Adrenal gland (tissue), 12 donors: ENCODE data around the gene CHCHD4. TPM values are rescaled to one million over a fixed set of nuclear protein-coding genes. Genes with fewer than 3 reads are reported as not detected.

Experiments used
- DNase-seq, 7 donors: peaks; one replicate each; pipeline ENCODE4 v3.0.0-alpha.2; 2019 to 2020
- H3K27ac ChIP-seq, 5 donors: fragments of 200-600 bp; sonication (generic) in 4 of 5; 1 replicate in 3 of 5; 2 replicates in 2 of 5; pipeline versions ENCODE4 v1.5.1 to v1.8.0; 2016 to 2020; ENCODE audit warnings: mild to moderate bottlenecking in 1 of 5
- H3K27me3 ChIP-seq: fragments of 200-600 bp; 2 replicates; pipeline ENCODE4 v1.8.0; 2021
- H3K36me3 ChIP-seq, 2 donors: fragments of 200-600 bp; replicated peaks in 1 of 2; 1 replicate in 1 of 2; 2 replicates in 1 of 2; pipeline versions ENCODE4 v1.5.1 to v1.8.0; 2018 to 2022
- H3K4me1 ChIP-seq, 2 donors: fragments of 200-600 bp; replicated peaks in 1 of 2; 1 replicate in 1 of 2; 2 replicates in 1 of 2; pipeline versions ENCODE4 v1.5.1 to v1.8.0; 2018 to 2021
- H3K4me3 ChIP-seq, 4 donors: fragments of 200-600 bp; sonication (generic) in 3 of 4; one replicate each; pipeline ENCODE4 v1.5.1; 2016 to 2018
- H3K9me3 ChIP-seq, 3 donors: fragments of 200-600 bp; sonication (generic) in 1 of 3; replicated peaks in 1 of 3; 1 replicate in 2 of 3; 2 replicates in 1 of 3; pipeline versions ENCODE4 v1.5.1 to v1.8.0; 2016 to 2021
- POLR2A ChIP-seq, 2 donors: fragments of 450-650 bp; IDR thresholded peaks; one replicate each; pipeline ENCODE4 v1.6.1; 2017; ENCODE audit warnings: antibody characterized with exemption in 2 of 2, mild to moderate bottlenecking in 2 of 2, moderate library complexity in 1 of 2
- WGBS, 4 donors: extraction: QIAGEN DNeasy Blood & Tissue Kit in 2 of 4; methylation state at CpG; one replicate each; pipeline versions ENCODE4 v1.1.5 to v1.1.7; 2013 to 2017; 5-methylcytosine and 5-hydroxymethylcytosine counted together
- intact Hi-C, 2 donors: fragments of 100-400 bp; cut with DNase I; formaldehyde crosslinking; loops; one replicate each; pipeline versions ENCODE4 v1.14.1 to v1.15.0; 2022 to 2023
- polyA plus RNA-seq, 3 donors: library from polyadenylated mRNA; stranded (reverse); fragments of 200-250 nt in 2 of 3; fragments of 350-450 nt in 1 of 3; fragmentation: Illumina TruSeq in 1 of 3; extraction: RNeasy Lipid Tissue Mini Kit (QIAGEN cat#74804) in 1 of 3; gene quantifications; one replicate each; pipeline ENCODE4 v1.2.3, GENCODE V29; 2013 to 2014
- total RNA-seq, 9 donors: library from RNA; depleted of rRNA in 4 of 9; stranded (reverse); fragments of >200 nt in 4 of 9; fragments of 120-200 nt in 1 of 9; fragmentation: NEBNext Ultra II Directional in 1 of 9; extraction: Animal tissue kit (Norgen Biotek cat#: 25700) in 1 of 9; gene quantifications; one replicate each; pipeline versions ENCODE4 v1.1.0 to v1.2.4, GENCODE V29; 2013 to 2023
- TF ChIP-seq, protein P1 (sequence below), 6 experiments: fragments of 450-650 bp in 4 of 6; fragments of 200-600 bp in 2 of 6; sonication (generic) in 1 of 6; IDR thresholded peaks; 1 replicate in 5 of 6; 2 replicates in 1 of 6; pipeline versions ENCODE4 v1.5.1 to v1.8.0; 2016 to 2021; ENCODE audit warnings: antibody characterized with exemption in 6 of 6, mild to moderate bottlenecking in 2 of 6, moderate library complexity in 1 of 6
- donor health status: healthy with polysubstance abuse.
- donor health status: Bipolar disorder and iron deficiency.
- donor health status: DM: yes; HTN: yes; CAD: no.
- donor health status: DM: no; HTN: no; CAD: no.
- donor health status: DM: no; HTN: no; CAD: no.
- donor health status: DM: yes; HTN: yes; CAD: no.

The CHCHD4 gene
- total and polyA plus RNA-seq, 12 donors: 10.1 to 39.0 (median 17.6) TPM

- no peaks in the 10 kb centered on the region for H3K9me3 ChIP-seq
- TF ChIP-seq, protein P1, sequence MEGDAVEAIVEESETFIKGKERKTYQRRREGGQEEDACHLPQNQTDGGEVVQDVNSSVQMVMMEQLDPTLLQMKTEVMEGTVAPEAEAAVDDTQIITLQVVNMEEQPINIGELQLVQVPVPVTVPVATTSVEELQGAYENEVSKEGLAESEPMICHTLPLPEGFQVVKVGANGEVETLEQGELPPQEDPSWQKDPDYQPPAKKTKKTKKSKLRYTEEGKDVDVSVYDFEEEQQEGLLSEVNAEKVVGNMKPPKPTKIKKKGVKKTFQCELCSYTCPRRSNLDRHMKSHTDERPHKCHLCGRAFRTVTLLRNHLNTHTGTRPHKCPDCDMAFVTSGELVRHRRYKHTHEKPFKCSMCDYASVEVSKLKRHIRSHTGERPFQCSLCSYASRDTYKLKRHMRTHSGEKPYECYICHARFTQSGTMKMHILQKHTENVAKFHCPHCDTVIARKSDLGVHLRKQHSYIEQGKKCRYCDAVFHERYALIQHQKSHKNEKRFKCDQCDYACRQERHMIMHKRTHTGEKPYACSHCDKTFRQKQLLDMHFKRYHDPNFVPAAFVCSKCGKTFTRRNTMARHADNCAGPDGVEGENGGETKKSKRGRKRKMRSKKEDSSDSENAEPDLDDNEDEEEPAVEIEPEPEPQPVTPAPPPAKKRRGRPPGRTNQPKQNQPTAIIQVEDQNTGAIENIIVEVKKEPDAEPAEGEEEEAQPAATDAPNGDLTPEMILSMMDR (IDR thresholded peaks at IDR 0.05): no peak
- WGBS, 4 donors: 91 to 95% (median 92%) methylated on average over 16 of the region's 16 CpGs
- H3K4me3 ChIP-seq: no peak overlapping the region
- peak overlapping the region in 1 of 5 donors; percentile 37 for H3K27ac ChIP-seq
- no peaks in the 10 kb centered on the region for H3K27me3 ChIP-seq
- H3K36me3 ChIP-seq: peaks cover 0 to 89% of the 10 kb centered on the region in 2 donors
- DNase-seq: peak in 2 of 7 donors; percentile 10 to 43
- peaks cover 1 to 18% of the 10 kb centered on the region in 2 donors for H3K4me1 ChIP-seq
- intact Hi-C loops: no loop called here
Measured at GRCh38 chr3:14138109-14138877, 13.6 kb upstream of the CHCHD4 start.

- intact Hi-C loops: no loop called here
- Histone ChIP-seq H3K27ac (peak overlapping the region in 2 of 5 donors; percentile 33 to 37), H3K27me3 (no peaks in the 10 kb centered on the region), H3K36me3 (peaks cover 0 to 92% of the 10 kb centered on the region in 2 donors), H3K9me3 (no peaks in the 10 kb centered on the region), H3K4me1 (peaks cover 0 to 11% of the 10 kb centered on the region in 2 donors), H3K4me3 (no peak overlapping the region)
- DNase-seq: peak in 3 of 7 donors; percentile 38 to 56 (median 46)
- TF ChIP-seq, protein P1 (IDR thresholded peaks at IDR 0.05): no peak
- TF ChIP-seq POLR2A (IDR thresholded peaks at IDR 0.05): no peak
- WGBS, 4 donors: 39 to 63% (median 56%) methylated on average over 2 to 3 of the region's 3 CpGs
Measured at GRCh38 chr3:14137445-14137844, 12.8 kb upstream of the CHCHD4 start.

DNA sequence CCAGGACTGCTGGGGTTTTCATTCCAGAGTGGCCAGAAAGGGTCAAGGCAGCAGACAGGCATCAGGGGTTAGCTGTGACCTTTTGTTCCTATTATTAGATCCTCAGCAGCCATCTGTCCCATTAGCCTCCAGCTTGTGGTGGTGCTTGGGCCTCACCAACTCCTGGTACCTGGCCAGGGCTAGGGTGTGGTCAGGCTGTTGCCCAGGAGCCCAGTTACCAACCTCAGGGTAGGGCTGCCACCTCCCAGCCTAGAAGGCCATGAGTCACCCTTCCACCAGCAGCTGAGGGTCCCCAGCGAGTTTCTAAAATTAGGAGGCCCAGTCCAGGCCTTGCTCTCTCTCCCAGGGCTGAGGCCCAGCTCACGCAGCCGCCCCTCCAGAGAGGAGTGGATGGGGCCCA lies 12.3 kb upstream of the CHCHD4 start:
- H3K4me1 ChIP-seq: peaks cover 0 to 11% of the 10 kb centered on the region in 2 donors
- TF ChIP-seq, protein P1 (IDR thresholded peaks at IDR 0.05): no peak
- no peak for TF ChIP-seq POLR2A (IDR thresholded peaks at IDR 0.05)
- intact Hi-C loops: no loop called here
- DNase-seq: peak in 5 of 7 donors; percentile 44 to 66 (median 59)
- H3K9me3 ChIP-seq: no peaks in the 10 kb centered on the region
- H3K36me3 ChIP-seq: peaks cover 0 to 93% of the 10 kb centered on the region in 2 donors
- no peaks in the 10 kb centered on the region for H3K27me3 ChIP-seq
- no peak overlapping the region for H3K4me3 ChIP-seq
- WGBS, 4 donors: 53 to 83% (median 77%) methylated on average over 3 of the region's 3 CpGs; no CpG with 5 or more reads in 1 of the 4 donors
- H3K27ac ChIP-seq: peak overlapping the region in 2 of 5 donors; percentile 33 to 37

GRCh38 chr3:14135581-14135980 lies 10.9 kb upstream of the CHCHD4 start:
- WGBS, 4 donors: 79 to 95% (median 88%) methylated on average over 8 to 11 of the region's 11 CpGs
- DNase-seq: no peak
- intact Hi-C loops: no loop called here
- Histone ChIP-seq H3K27ac (no peak overlapping the region), H3K27me3 (no peaks in the 10 kb centered on the region), H3K4me1 (peaks cover 0 to 11% of the 10 kb centered on the region in 2 donors), H3K4me3 (no peak overlapping the region), H3K36me3 (peaks cover 0 to 94% of the 10 kb centered on the region in 2 donors), H3K9me3 (no peaks in the 10 kb centered on the region)
- TF ChIP-seq, protein P1 (IDR thresholded peaks at IDR 0.05): no peak
- TF ChIP-seq POLR2A (IDR thresholded peaks at IDR 0.05): no peak
